ENCODE data around the gene TUBB3. TPM values are rescaled to one million over a fixed set of nuclear protein-coding genes. Genes with fewer than 3 reads are reported as not detected.

Gene TUBB3
- total RNA-seq, 1 experiment from 2014 or later = 173 TPM

DNA sequence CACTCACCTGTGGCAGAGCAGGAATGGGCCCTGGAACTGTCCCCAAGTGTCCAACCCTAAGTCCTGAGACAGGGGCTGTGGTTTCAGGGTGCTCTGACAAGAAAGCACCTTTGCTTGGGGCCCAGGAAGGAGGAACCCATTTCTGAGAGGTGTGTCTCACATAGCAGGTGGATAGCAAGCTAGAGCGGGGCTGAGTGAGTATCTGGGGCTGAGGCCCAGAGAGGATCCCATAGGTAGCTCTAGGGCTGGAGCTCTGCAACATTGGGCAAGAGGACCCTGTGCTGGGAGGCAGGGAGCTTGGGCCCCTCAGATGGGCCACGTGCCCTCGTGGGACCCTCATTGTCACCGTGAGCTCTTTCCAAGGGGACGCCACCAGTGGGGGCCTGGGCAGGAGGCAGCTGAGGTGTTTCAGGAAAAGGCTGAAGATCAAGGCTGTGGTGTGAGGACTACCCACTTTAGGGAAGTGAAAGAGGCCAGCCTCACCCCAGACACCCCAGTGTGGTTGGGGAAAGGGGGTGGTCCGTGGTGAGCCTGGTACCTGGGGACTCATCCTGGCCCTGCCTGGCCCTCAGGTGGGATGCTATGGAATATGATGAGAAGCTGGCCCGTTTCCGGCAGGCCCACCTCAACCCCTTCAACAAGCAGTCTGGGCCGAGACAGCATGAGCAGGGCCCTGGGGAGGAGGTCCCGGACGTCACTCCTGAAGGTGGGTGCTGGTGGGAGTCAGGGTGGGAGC lies 30.7 kb downstream of the TUBB3 start:
- no peak for DNase-seq (ENCODE audit: low read depth, low spot score)
- POLR2A ChIA-PET = no interaction called here
- no TSS peak for BruUV-seq (replicated peaks)
- Histone ChIP-seq H3K9me2 (ENCODE audit: insufficient read depth) (no peaks in the 10 kb centered on the region), H2AFZ (ENCODE audit: low read depth, low read length, poor library complexity, severe bottlenecking) (no peak overlapping the region), H3K9ac (ENCODE audit: low read length) (no peak overlapping the region), H4K20me1 (ENCODE audit: insufficient read depth) (no peaks in the 10 kb centered on the region), H3K4me3 (replicated peaks in 1 of 2; ENCODE audit: low read depth in 1 of 2, low read length in 2 of 2) (no peak overlapping the region), H3K36me3 (ENCODE audit: control insufficient read depth in 1 of 2, insufficient read depth in 2 of 2, low read length in 2 of 2) (peaks cover 14 to 30% of the 10 kb centered on the region in 2 experiments; a peak in 3 of 4 replicates), H3K79me2 (ENCODE audit: insufficient read depth, low read length) (peaks cover 48% of the 10 kb centered on the region), H3K27ac (ENCODE audit: low read depth, low read length) (no peak overlapping the region), H3K9me3 (ENCODE audit: control insufficient read depth in 1 of 2, insufficient read depth in 1 of 2, low read depth in 1 of 2, low read length in 2 of 2) (no peaks in the 10 kb centered on the region), H3K4me2 (ENCODE audit: low read length) (no peak overlapping the region), H3K27me3 (ENCODE audit: insufficient read depth, low read length) (no peaks in the 10 kb centered on the region), H3K4me1 (ENCODE audit: control insufficient read depth in 1 of 2, insufficient read depth in 2 of 2, low read length in 2 of 2) (peaks cover 4 to 11% of the 10 kb centered on the region in 2 experiments; a peak in 3 of 4 replicates)
- CTCF ChIA-PET = no interaction called here
- TF ChIP-seq POLR2AphosphoS5 (IDR thresholded peaks at IDR 0.05; ENCODE audit: low read depth, low read length) (no peak), EGR1 (IDR thresholded peaks at IDR 0.05; ENCODE audit: low read depth) (no peak), CEBPB (IDR thresholded peaks at IDR 0.05; ENCODE audit: low read depth) (no peak), YY1 (IDR thresholded peaks at IDR 0.05; ENCODE audit: extremely low read depth, insufficient replicate concordance, low read depth, low read length) (no peak), ZNF274 (IDR thresholded peaks at IDR 0.05; ENCODE audit: low read depth, low read length) (no peak)
- intact Hi-C loops (cut with micrococcal nuclease) = no loop called here
- RAD21 ChIA-PET (ENCODE audit: low non-redundant PET in 1 of 2, low total read pairs in 2 of 2, uncharacterized antibody in 2 of 2, unreplicated experiment in 2 of 2) = no interaction called here
- no peak for ATAC-seq

DNA sequence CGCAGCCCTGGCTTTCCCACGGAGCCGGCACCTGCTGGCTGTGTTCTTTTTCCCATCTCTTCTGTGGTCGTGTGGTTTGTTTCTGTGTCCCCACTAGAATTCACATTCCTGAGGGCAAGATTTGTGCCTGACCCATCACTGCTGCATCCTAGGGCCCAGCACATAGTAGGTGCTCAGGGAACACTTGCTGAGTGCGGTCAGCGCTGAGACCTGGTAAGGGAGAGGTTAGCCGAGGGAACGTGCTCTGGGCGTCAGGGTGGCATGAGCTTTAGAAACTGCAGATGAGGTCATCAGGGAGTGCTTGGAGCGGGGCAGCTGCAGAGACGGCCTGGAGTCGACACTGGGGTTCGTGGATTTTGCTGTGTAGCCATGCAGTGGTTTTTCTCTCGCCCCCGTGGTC lies 31.3 kb downstream of the TUBB3 start:
- Histone ChIP-seq H3K79me2 (ENCODE audit: insufficient read depth, low read length) (peaks cover 43% of the 10 kb centered on the region), H4K20me1 (ENCODE audit: insufficient read depth) (no peaks in the 10 kb centered on the region), H3K9me2 (ENCODE audit: insufficient read depth) (no peaks in the 10 kb centered on the region), H3K27ac (ENCODE audit: low read depth, low read length) (no peak overlapping the region), H3K27me3 (ENCODE audit: insufficient read depth, low read length) (no peaks in the 10 kb centered on the region), H3K4me3 (replicated peaks in 1 of 2; ENCODE audit: low read depth in 1 of 2, low read length in 2 of 2) (no peak overlapping the region), H3K4me1 (ENCODE audit: control insufficient read depth in 1 of 2, insufficient read depth in 2 of 2, low read length in 2 of 2) (peaks cover 3 to 7% of the 10 kb centered on the region in 2 experiments; a peak in 3 of 4 replicates), H3K36me3 (ENCODE audit: control insufficient read depth in 1 of 2, insufficient read depth in 2 of 2, low read length in 2 of 2) (peaks cover 14 to 33% of the 10 kb centered on the region in 2 experiments; a peak in 3 of 4 replicates), H2AFZ (ENCODE audit: low read depth, low read length, poor library complexity, severe bottlenecking) (no peak overlapping the region), H3K9ac (ENCODE audit: low read length) (no peak overlapping the region), H3K4me2 (ENCODE audit: low read length) (no peak overlapping the region), H3K9me3 (ENCODE audit: control insufficient read depth in 1 of 2, insufficient read depth in 1 of 2, low read depth in 1 of 2, low read length in 2 of 2) (no peaks in the 10 kb centered on the region)
- ATAC-seq (no peak), DNase-seq (ENCODE audit: low read depth, low spot score) (no peak)
- intact Hi-C loops (cut with micrococcal nuclease) = no loop called here
- ChIA-PET POLR2A (no interaction called here), CTCF (no interaction called here), RAD21 (ENCODE audit: low non-redundant PET in 1 of 2, low total read pairs in 2 of 2, uncharacterized antibody in 2 of 2, unreplicated experiment in 2 of 2) (no interaction called here)
- BruUV-seq (replicated peaks) = no TSS peak
- no peak for TF ChIP-seq SP1 (IDR thresholded peaks at IDR 0.05; ENCODE audit: low read depth)
- TF ChIP-seq, protein P1, sequence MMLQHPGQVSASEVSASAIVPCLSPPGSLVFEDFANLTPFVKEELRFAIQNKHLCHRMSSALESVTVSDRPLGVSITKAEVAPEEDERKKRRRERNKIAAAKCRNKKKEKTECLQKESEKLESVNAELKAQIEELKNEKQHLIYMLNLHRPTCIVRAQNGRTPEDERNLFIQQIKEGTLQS (IDR thresholded peaks at IDR 0.05) = no peak

Measured in HCT116 (cell line).